Activated CD8-positive, alpha-beta memory T cell treated with anti-CD3 and anti-CD28 coated beads, Interleukin-2, amount 10 ng/mL, durations not matched to agents 7 days and 5 days (primary cell): ENCODE data around the gene KIF4A. TPM values are rescaled to one million over a fixed set of nuclear protein-coding genes. Genes with fewer than 3 reads are reported as not detected.

Experiments used
- ATAC-seq: fragments of 150-1000 bp; cut with Tn5 transposase; one replicate; pipeline ENCODE4 v1.10.0; 2021; ENCODE audit warnings: moderate library complexity
- CTCF ChIA-PET: fragments of 350-600 bp; sonication (Branson Sonifier 250); formaldehyde crosslinking; loops from one replicate; lab custom pipeline; 2021; ENCODE audit warnings: antibody characterized with exemption; lab: Charles Lee
- DNase-seq: peaks from one replicate; pipeline ENCODE4 v3.0.0-alpha.2; 2020
- H3K27ac Mint-ChIP-seq: one replicate; pipeline ENCODE4 v1.8.0; 2021; ENCODE audit warnings: mild to moderate bottlenecking, mixed read lengths
- H3K27me3 Mint-ChIP-seq: one replicate; pipeline ENCODE4 v1.8.0; 2021; ENCODE audit warnings: mixed read lengths
- H3K36me3 Mint-ChIP-seq: one replicate; pipeline ENCODE4 v1.8.0; 2021; ENCODE audit warnings: mild to moderate bottlenecking, mixed read lengths
- H3K4me1 Mint-ChIP-seq: one replicate; pipeline ENCODE4 v1.8.0; 2021; ENCODE audit warnings: mixed read lengths
- H3K4me3 Mint-ChIP-seq: one replicate; pipeline ENCODE4 v1.8.0; 2021; ENCODE audit warnings: mild to moderate bottlenecking, moderate library complexity, mixed read lengths
- H3K9me3 Mint-ChIP-seq: one replicate; pipeline ENCODE4 v1.8.0; 2022; ENCODE audit warnings: low read depth, mixed read lengths
- total RNA-seq, 2 experiments: library from RNA; stranded (reverse); gene quantifications; one replicate each; pipeline ENCODE4 v1.2.3, GENCODE V29; 2021

Gene KIF4A
- total RNA-seq, 2 experiments from 2014 or later, result 41.0 to 44.7 TPM

- Mint-ChIP-seq H3K4me1 (peaks cover 41% of the 10 kb centered on the region), H3K27ac (peak overlapping the region; percentile 56), H3K36me3 (no peaks in the 10 kb centered on the region), H3K27me3 (peaks cover 29% of the 10 kb centered on the region), H3K4me3 (peak overlapping the region; percentile 5), H3K9me3 (no peaks in the 10 kb centered on the region)
- ATAC-seq (peak; percentile 56), DNase-seq (peak; percentile 59)
- CTCF ChIA-PET, result interaction anchor here (1.0 to 2.2 kb wide), 3 partner anchors 13 to 17 kb away, joined by 3 to 6 read pairs (median 3); no protein-coding TSS in a partner anchor
Observed at GRCh38 chrX:70439016-70439415, 149.1 kb downstream of the KIF4A start.

DNA sequence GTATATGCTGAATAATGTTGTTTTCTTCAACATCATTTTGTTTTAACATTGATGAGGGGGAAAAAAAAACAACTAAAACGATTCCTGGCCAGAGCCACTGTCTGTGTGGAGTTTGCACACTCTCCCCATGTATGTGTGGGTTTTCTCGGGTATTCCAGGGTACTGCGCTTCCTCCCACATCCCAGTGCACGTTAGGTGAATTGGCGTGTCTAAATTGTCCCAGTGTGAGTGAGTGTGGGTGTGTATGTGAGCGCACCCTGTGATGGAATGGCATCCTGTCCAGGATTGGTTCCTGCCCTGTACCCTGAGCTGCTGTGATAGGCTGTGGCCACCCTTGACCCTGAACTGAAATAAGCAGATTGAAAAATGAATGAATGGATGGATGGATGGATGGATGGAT lies 152.3 kb downstream of the KIF4A start:
- peaks cover 30% of the 10 kb centered on the region for H3K4me1 Mint-ChIP-seq
- CTCF ChIA-PET, result interaction anchor here (0.8 to 1.0 kb wide), 2 partner anchors 10 to 146 kb away, joined by 3 to 4 read pairs; no protein-coding TSS in a partner anchor
- no peak overlapping the region for H3K4me3 Mint-ChIP-seq
- DNase-seq (no peak), ATAC-seq (no peak)
- H3K27ac Mint-ChIP-seq, result no peak overlapping the region
- no peaks in the 10 kb centered on the region for H3K9me3 Mint-ChIP-seq
- H3K36me3 Mint-ChIP-seq, result no peaks in the 10 kb centered on the region
- peaks cover 41% of the 10 kb centered on the region for H3K27me3 Mint-ChIP-seq

DNA sequence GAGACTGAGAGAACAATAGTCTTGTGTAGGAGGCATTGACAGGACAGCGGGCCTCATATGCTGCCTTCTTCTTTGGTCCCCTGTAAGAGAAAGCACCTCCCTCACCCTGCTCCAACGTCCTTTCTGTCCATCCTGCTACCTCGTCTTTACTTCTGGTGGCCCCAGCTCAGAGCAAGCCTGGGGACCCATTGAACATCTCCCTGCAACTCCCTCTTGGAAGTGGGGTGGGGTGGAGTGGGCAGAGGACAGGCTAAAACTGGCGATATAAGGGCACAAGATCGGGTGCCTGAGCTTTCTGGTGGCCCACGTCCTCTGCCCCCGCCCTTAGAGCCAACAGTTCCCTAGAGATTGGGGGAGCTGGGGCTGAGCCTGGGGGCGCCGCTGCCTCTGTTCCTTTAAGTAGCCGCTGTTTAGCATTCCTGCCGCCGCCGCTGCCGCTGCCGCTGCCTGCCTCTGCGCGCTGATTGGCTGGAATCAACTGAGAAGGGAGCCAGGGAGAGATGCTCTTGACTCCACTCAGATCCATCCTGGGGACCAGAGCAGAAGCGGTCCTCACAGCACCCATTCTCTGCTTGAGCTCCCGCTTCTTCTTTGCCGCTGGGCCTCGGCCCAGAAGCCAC lies 154.5 kb downstream of the KIF4A start, which contains the start of gene DLG3:
Gene DLG3 (plus strand): TSS at position 510 of the 620 bp plus-strand sequence. CDS start 367 bp downstream, outside the sequence.
- ATAC-seq (peak; percentile 65), DNase-seq (no peak)
- peaks cover 9% of the 10 kb centered on the region for H3K4me1 Mint-ChIP-seq
- no peaks in the 10 kb centered on the region for H3K36me3 Mint-ChIP-seq
- H3K4me3 Mint-ChIP-seq, result peak within 1 kb of the TSS; percentile 59
- no peaks in the 10 kb centered on the region for H3K9me3 Mint-ChIP-seq
- no peak within 1 kb of the TSS for H3K27ac Mint-ChIP-seq
- CTCF ChIA-PET, result interaction anchor here (0.9 kb wide), 1 partner anchor 11 kb away, joined by 3 read pairs; no protein-coding TSS in a partner anchor
- H3K27me3 Mint-ChIP-seq, result peaks cover 41% of the 10 kb centered on the region

GRCh38 chrX:70444946-70445656 lies 155.2 kb downstream of the KIF4A start:
- Mint-ChIP-seq H3K4me3 (peak overlapping the region; percentile 59), H3K4me1 (peaks cover 5% of the 10 kb centered on the region), H3K27ac (no peak overlapping the region), H3K9me3 (no peaks in the 10 kb centered on the region), H3K36me3 (no peaks in the 10 kb centered on the region), H3K27me3 (peaks cover 41% of the 10 kb centered on the region)
- DNase-seq (no peak), ATAC-seq (peak; percentile 65)
- CTCF ChIA-PET, result no interaction called here

DNA sequence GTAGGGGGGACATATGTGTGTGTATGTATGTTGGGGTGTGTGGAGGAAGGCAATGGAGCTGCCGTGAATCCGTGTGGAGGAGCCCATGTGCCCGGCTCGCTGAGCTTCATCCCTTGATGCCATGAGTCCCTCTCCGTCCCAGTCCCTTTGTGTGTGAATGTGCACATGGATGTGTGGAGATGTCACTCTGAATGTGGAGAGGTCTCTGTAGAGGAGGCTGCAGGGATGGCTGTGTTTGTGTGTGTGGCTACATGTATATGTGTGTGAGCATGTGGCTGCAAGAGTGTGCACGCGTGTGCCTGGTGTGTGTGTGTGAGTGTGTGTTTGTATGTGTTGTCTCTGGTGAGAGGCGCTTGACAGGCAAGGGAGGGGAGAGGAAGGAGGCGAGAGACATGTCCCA lies 156.0 kb downstream of the KIF4A start:
- no peak overlapping the region for H3K4me3 Mint-ChIP-seq

DNA sequence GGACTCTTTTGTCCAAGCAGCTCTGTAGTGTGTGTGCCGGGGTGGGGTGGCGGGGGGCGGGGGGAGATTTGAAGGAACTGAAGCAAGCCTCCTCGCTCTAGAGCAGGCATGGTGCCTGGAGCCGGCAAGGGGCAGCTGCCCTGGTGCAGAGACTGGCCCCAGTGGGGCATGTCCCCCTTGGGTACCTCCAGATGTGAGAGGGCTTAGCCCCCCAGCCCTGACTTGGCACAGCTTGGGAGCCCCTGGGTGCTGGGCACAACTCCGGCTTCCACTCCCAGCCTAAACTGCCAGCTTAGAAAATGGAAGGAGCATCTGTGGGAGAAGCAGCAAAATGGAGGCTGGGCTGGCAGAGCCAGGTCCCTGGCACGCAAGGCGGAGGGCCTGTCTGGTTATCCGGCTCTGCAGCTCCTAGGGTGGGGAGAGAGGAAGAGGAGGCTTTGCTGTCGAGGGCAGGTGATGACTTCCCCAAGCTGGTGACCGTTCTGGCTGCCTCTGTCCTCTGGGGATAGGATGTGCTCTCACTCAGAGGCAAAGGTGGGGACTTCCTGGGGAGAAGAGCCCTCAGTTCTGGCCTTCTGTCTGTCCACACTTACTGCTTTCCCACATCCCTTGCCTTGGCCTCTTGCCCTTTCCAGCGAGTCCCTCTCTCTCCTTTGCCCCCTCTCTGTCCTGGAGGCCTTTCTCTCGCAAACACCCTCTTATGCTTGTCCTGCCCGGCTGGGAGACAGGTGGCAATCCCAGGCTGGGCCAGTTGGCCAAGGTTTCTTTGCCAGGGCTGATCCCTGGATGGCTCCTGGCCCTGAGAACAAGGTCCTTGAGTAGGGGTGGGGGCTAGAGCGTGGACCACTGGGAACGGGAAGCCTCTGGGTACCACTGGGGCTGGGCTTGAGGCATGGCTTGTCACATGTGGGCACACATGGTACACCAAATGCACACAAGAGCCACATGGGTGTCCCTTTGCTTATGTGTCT lies 156.8 kb downstream of the KIF4A start:
- Mint-ChIP-seq H3K4me3 (no peak overlapping the region), H3K9me3 (no peaks in the 10 kb centered on the region), H3K27me3 (peaks cover 30% of the 10 kb centered on the region), H3K27ac (no peak overlapping the region), H3K4me1 (peaks cover 7% of the 10 kb centered on the region), H3K36me3 (no peaks in the 10 kb centered on the region)
- CTCF ChIA-PET, result no interaction called here
- DNase-seq (no peak), ATAC-seq (no peak)

More for the DNA sequence above, 156.0 kb downstream of the KIF4A start:
- DNase-seq, result no peak
- H3K4me1 Mint-ChIP-seq, result peaks cover 3% of the 10 kb centered on the region
- ATAC-seq, result no peak
- peaks cover 35% of the 10 kb centered on the region for H3K27me3 Mint-ChIP-seq
- H3K36me3 Mint-ChIP-seq, result no peaks in the 10 kb centered on the region
- H3K9me3 Mint-ChIP-seq, result no peaks in the 10 kb centered on the region
- H3K27ac Mint-ChIP-seq, result no peak overlapping the region
- CTCF ChIA-PET, result no interaction called here

DNA sequence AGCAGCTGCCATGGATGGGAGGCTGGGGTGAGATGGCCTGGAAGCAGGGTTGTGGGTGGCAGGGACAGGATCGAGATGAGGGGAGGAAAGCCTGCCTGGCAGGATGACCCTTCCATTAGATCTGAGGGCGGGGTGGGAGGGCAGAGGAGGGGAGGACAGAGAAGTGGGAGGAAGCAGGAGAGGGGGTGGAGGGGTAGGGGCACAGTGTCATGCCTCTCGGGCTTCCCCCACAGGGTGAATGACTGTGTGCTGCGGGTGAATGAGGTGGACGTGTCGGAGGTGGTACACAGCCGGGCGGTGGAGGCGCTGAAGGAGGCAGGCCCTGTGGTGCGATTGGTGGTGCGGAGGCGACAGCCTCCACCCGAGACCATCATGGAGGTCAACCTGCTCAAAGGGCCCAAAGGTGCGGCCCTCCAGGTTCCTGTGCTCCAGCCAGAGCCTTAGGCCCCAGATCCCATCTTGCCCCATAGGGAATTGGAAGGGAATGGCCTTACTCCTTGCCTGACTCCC lies 159.6 kb downstream of the KIF4A start:
- no peak for DNase-seq
- peaks cover 28% of the 10 kb centered on the region for H3K4me1 Mint-ChIP-seq
- no peak overlapping the region for H3K27ac Mint-ChIP-seq
- H3K27me3 Mint-ChIP-seq, result peaks cover 7% of the 10 kb centered on the region
- no peaks in the 10 kb centered on the region for H3K9me3 Mint-ChIP-seq
- H3K4me3 Mint-ChIP-seq, result no peak overlapping the region
- ATAC-seq, result no peak
- CTCF ChIA-PET, result interaction anchor here (4.9 kb wide), 1 partner anchor 15 kb away, joined by 26 read pairs; no protein-coding TSS in a partner anchor
- H3K36me3 Mint-ChIP-seq, result no peaks in the 10 kb centered on the region

DNA sequence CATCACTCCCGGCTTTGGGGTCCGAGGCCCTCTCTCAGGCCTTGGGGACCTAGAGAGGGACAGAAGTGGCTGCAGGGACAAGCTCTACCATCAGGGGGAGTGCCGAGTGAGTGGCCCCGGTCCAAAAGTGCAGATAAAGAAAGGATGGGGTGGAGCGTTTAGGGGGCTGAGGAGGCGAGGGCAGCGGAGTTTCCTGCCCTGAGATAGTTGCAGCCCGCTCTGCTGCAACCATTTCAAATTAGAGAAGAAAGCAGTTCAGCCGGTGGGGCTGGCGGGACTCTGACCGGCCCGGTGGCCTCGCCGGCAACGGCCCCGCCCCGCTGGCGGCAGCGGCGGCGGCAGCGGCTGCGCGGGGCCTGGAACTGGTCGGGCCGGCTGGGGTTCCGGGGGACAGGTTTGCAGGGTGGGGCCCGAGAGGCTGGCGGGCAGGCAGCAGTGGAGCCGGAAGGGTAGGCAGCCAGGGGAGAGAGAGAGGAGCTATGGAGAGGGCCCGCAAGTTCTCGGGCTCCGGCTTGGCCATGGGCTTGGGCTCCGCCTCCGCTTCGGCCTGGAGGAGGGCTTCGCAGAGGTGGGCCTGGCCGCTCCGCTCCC lies 162.3 kb downstream of the KIF4A start:
- Mint-ChIP-seq H3K27me3 (no peaks in the 10 kb centered on the region), H3K36me3 (peaks cover 13% of the 10 kb centered on the region), H3K27ac (peak overlapping the region; percentile 91), H3K4me3 (peak overlapping the region; percentile 82), H3K9me3 (no peaks in the 10 kb centered on the region), H3K4me1 (peaks cover 41% of the 10 kb centered on the region)
- peak; percentile 77 for DNase-seq
- CTCF ChIA-PET, result interaction anchor here (0.6 to 4.9 kb wide), 9 partner anchors 9 to 306 kb away, joined by 3 to 26 read pairs (median 3); no protein-coding TSS in a partner anchor
- peak; percentile 47 for ATAC-seq

DNA sequence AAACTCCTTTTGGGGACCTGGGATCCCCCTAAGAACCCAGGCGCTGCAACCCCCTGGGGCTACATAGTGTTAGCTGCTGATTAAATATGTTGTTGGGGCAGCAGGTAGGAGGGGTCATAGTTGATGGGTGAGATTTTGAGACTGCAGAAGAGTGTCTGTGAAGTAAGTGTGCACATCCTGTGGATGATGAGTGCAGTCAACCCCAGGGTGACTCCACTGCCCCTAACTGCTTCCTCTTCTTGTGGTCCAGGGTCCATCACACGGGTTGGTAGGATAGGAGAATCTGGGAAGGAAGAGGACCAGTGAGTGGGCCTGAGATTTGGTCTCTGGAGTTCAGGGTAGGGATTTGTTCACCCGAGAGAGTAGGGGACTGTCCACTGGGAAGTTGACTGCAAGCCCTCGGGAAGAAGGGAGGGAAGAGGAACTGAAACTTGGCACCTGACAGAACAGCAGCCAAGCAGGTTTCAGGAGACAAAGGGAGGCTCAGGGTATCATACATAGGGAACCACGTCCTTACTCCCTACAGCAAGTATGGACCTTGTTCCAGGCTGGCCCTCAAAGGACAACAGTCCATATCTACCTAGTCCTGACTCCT lies 163.2 kb downstream of the KIF4A start:
- peaks cover 13% of the 10 kb centered on the region for H3K36me3 Mint-ChIP-seq
- no peaks in the 10 kb centered on the region for H3K9me3 Mint-ChIP-seq
- CTCF ChIA-PET, result interaction anchor here (1.6 to 4.9 kb wide), 3 partner anchors 14 to 100 kb away, joined by 6 to 26 read pairs (median 22); no protein-coding TSS in a partner anchor
- ATAC-seq (no peak), DNase-seq (no peak)
- H3K27ac Mint-ChIP-seq, result peak overlapping the region; percentile 91
- peak overlapping the region; percentile 82 for H3K4me3 Mint-ChIP-seq
- peaks cover 41% of the 10 kb centered on the region for H3K4me1 Mint-ChIP-seq
- no peaks in the 10 kb centered on the region for H3K27me3 Mint-ChIP-seq

GRCh38 chrX:70454441-70455365 lies 164.8 kb downstream of the KIF4A start:
- CTCF ChIA-PET, result interaction anchor here (0.6 to 3.8 kb wide), 4 partner anchors 16 to 321 kb away, joined by 3 to 11 read pairs (median 4); partner anchors contain the start of gene IGBP1
- ATAC-seq (peak; percentile 74), DNase-seq (peak; percentile 89)
- H3K4me3 Mint-ChIP-seq, result peak overlapping the region; percentile 83
- no peaks in the 10 kb centered on the region for H3K27me3 Mint-ChIP-seq
- H3K36me3 Mint-ChIP-seq, result peaks cover 21% of the 10 kb centered on the region
- no peaks in the 10 kb centered on the region for H3K9me3 Mint-ChIP-seq
- H3K27ac Mint-ChIP-seq, result peak overlapping the region; percentile 91
- peaks cover 44% of the 10 kb centered on the region for H3K4me1 Mint-ChIP-seq
